ENCODE results near the gene ADAP1. TPM values are rescaled to one million over a fixed set of nuclear protein-coding genes. Genes with fewer than 3 reads are reported as not detected.

Gene ADAP1
- total and polyA plus RNA-seq, 12 donors: 0.29 to 60.2 (median 9.3) TPM

DNA sequence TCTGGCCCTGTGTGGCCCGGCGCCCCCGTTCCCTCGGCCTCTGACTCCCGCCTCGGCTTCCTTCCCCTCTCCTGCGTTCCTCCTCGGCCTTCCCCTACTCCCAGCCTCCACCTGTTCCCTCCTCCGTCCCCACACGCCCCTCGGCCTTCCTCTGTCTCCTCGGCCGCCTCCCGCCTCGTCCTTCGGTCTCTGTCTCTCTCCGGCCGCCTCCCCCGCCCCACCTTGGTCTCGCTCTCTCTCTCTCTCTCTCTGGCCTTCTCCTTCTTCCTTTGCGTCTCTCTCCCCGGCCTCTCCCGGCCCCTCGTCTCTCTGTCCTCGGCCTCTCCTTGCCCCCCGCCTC lies 77.5 kb downstream of the ADAP1 start:
- TF ChIP-seq POLR2A (IDR thresholded peaks at IDR 0.05): no peak
- TF ChIP-seq, protein P1, sequence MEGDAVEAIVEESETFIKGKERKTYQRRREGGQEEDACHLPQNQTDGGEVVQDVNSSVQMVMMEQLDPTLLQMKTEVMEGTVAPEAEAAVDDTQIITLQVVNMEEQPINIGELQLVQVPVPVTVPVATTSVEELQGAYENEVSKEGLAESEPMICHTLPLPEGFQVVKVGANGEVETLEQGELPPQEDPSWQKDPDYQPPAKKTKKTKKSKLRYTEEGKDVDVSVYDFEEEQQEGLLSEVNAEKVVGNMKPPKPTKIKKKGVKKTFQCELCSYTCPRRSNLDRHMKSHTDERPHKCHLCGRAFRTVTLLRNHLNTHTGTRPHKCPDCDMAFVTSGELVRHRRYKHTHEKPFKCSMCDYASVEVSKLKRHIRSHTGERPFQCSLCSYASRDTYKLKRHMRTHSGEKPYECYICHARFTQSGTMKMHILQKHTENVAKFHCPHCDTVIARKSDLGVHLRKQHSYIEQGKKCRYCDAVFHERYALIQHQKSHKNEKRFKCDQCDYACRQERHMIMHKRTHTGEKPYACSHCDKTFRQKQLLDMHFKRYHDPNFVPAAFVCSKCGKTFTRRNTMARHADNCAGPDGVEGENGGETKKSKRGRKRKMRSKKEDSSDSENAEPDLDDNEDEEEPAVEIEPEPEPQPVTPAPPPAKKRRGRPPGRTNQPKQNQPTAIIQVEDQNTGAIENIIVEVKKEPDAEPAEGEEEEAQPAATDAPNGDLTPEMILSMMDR (IDR thresholded peaks at IDR 0.05): no peak
- Histone ChIP-seq H3K36me3 (replicated peaks in 1 of 2) (peaks cover 0 to 11% of the 10 kb centered on the region in 2 donors), H3K27ac (peak overlapping the region; percentile 43 to 98 (median 87)), H3K9me3 (replicated peaks in 1 of 3) (no peaks in the 10 kb centered on the region), H3K4me1 (replicated peaks in 1 of 2) (peaks cover 23 to 51% of the 10 kb centered on the region in 2 donors), H3K4me3 (peak overlapping the region; percentile 29 to 82 (median 56)), H3K27me3 (no peaks in the 10 kb centered on the region)
- peak in 6 of 7 donors; percentile 55 to 74 (median 66) for DNase-seq
- 1 to 3% (median 1%) methylated on average over 16 to 26 of the region's 26 CpGs for WGBS, 4 donors
- intact Hi-C loops (cut with DNase I): no loop called here

DNA sequence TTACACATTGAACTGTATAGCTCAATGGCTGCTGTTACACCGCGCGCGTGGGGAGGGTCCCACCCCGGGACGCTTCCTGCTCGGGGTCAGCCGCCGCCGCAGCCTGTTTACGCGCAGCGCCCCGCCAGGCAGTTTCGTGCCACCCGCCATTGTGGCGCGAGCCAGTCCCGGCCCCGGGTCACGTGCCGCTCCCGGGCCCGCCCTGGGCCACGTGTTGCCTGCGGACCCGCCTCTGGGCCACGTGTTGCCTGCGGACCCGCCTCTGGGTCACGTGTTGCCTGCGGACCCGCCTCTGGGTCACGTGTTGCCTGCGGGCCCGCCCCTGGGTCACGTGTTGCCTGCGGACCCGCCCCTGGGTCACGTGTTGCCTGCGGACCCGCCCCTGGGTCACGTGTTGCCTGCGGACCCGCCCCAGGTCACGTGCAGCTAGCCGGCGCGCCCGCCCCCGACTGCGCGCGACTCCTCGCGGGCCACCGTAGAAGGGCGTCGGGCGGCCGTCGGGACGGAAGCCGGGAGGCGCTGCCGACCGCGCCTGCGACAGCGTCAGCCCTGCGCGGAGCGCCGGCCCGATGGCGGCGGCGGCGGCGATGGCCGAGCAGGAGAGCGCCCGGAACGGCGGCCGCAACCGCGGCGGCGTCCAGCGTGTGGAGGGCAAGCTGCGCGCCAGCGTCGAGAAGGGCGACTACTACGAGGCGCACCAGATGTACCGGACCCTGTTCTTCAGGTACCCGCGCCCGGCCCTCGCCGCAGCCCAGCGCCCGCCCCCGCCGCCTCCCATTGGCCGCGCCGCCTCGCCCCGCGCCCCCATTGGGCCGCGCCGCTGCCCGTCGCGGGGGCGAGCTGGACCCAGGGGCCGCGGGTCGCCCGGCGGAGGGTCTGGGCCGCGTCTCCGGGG lies 78.2 kb downstream of the ADAP1 start, which contains the start of gene GET4:
Gene GET4, plus strand, starts transcription at position 478 of the 895 bp plus-strand sequence. Its CDS starts 92 bp downstream, at position 570.
- H3K27ac ChIP-seq: peak within 1 kb of the TSS; percentile 43 to 98 (median 87)
- H3K4me1 ChIP-seq (replicated peaks in 1 of 2): peaks cover 23 to 49% of the 10 kb centered on the region in 2 donors
- H3K27me3 ChIP-seq: no peaks in the 10 kb centered on the region
- H3K9me3 ChIP-seq (replicated peaks in 1 of 3): no peaks in the 10 kb centered on the region
- peaks cover 0 to 17% of the 10 kb centered on the region in 2 donors for H3K36me3 ChIP-seq (replicated peaks in 1 of 2)
- H3K4me3 ChIP-seq: peak within 1 kb of the TSS; percentile 29 to 82 (median 56)
- intact Hi-C loops (cut with DNase I): no loop called here
- peak; percentile 90 to 91 for TF ChIP-seq POLR2A (IDR thresholded peaks at IDR 0.05)
- TF ChIP-seq, protein P1 (IDR thresholded peaks at IDR 0.05): peak in 4 of 6 experiments; percentile 15 to 32 (median 25)
- WGBS, 4 donors: 0 to 1% (median 1%) methylated on average over 37 to 129 of the region's 129 CpGs; no CpG with 5 or more reads in 1 of the 4 donors
- DNase-seq: peak; percentile 95 to 99 (median 98)

DNA sequence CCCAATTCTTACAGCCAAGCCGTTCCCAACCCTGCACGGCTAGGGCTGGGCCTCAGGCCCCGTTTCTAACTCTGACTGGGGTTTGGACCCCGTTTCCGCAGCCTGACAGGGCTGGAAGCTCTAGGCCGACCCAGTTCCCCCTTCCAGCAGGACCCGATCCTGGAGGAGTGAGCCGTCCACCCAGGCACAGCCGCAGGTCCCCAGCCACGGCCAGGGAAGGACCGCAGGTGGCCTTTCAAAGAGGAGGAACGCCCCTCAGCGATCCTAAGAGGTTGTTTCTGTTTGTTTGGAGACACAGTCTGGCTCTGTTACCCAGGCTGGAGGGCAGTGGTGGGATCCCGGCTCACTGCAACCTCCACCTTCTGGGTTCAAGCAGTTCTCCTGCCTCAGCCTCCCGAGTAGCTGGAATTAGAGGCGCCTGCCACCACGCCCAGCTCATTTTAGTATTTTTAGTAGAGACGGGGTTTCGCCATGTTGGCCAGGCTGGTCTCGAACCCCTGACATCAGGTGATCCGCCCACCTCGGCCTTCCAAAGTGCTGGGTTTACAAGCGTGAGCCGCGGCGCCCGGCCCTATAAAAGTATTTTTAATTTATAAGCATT lies 78.9 kb downstream of the ADAP1 start:
- peak in 4 of 7 donors; percentile 45 to 60 (median 54) for DNase-seq
- no peaks in the 10 kb centered on the region for H3K27me3 ChIP-seq
- WGBS, 4 donors: 77 to 81% (median 79%) methylated on average over 26 to 27 of the region's 27 CpGs
- no peak for TF ChIP-seq POLR2A (IDR thresholded peaks at IDR 0.05)
- TF ChIP-seq, protein P1 (IDR thresholded peaks at IDR 0.05): no peak
- intact Hi-C loops (cut with DNase I): no loop called here
- peak overlapping the region in 2 of 4 donors; percentile 18 to 30 for H3K4me3 ChIP-seq
- peaks cover 0 to 22% of the 10 kb centered on the region in 2 donors for H3K36me3 ChIP-seq (replicated peaks in 1 of 2)
- H3K27ac ChIP-seq: peak overlapping the region in 4 of 5 donors; percentile 58 to 78 (median 68)
- H3K9me3 ChIP-seq (replicated peaks in 1 of 3): no peaks in the 10 kb centered on the region
- H3K4me1 ChIP-seq (replicated peaks in 1 of 2): peaks cover 23 to 44% of the 10 kb centered on the region in 2 donors

DNA sequence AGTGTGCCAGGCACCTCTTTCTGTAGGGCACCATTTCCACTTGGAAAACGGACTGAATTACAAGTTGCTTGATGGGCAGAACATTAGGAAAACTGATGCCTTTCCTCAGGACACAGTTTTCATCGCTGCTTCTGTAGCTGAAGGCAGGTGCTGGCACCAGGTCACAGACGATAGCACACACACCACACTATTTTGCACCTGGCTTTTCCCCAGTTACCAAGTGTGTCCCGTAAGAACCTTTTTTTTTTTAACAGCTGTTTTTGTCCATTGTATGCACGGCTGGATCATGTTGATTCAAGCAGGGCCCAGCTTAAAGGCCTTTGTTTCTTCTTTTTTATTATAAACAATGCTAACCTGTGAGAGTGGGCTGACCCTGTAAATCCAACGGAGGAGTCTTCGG lies 79.4 kb downstream of the ADAP1 start:
- H3K27me3 ChIP-seq: no peaks in the 10 kb centered on the region
- 68 to 78% (median 76%) methylated on average over 7 of the region's 7 CpGs for WGBS, 4 donors
- intact Hi-C loops (cut with DNase I): no loop called here

More for the DNA sequence above, 79.4 kb downstream of the ADAP1 start:
- no peak for TF ChIP-seq POLR2A (IDR thresholded peaks at IDR 0.05)
- TF ChIP-seq, protein P1 (IDR thresholded peaks at IDR 0.05): no peak
- DNase-seq: no peak
- Histone ChIP-seq H3K4me1 (replicated peaks in 1 of 2) (peaks cover 23 to 39% of the 10 kb centered on the region in 2 donors), H3K36me3 (replicated peaks in 1 of 2) (peaks cover 0 to 22% of the 10 kb centered on the region in 2 donors), H3K9me3 (replicated peaks in 1 of 3) (no peaks in the 10 kb centered on the region), H3K4me3 (no peak overlapping the region), H3K27ac (peak overlapping the region in 1 of 5 donors; percentile 78)

Data from adrenal gland (tissue), 12 donors.